ENCODE results near the gene DNAH5.

The DNAH5 gene

GRCh38 chr5:13695076-13695712 is 249.3 kb downstream of the DNAH5 start:
- FAIRE-seq = no peak

GRCh38 chr5:13692172-13692571 is 252.3 kb downstream of the DNAH5 start:
- no peak for FAIRE-seq

GRCh38 chr5:13676531-13676930 is 268.0 kb downstream of the DNAH5 start:
- FAIRE-seq = no peak

GRCh38 chr5:13674391-13674790 is 270.1 kb downstream of the DNAH5 start:
- no peak for FAIRE-seq

GRCh38 chr5:13673511-13673910 is 271.0 kb downstream of the DNAH5 start:
- no peak for FAIRE-seq

- no peak for FAIRE-seq
These were observed 280.1 kb downstream of the DNAH5 start for GRCh38 chr5:13664377-13664776.

DNA sequence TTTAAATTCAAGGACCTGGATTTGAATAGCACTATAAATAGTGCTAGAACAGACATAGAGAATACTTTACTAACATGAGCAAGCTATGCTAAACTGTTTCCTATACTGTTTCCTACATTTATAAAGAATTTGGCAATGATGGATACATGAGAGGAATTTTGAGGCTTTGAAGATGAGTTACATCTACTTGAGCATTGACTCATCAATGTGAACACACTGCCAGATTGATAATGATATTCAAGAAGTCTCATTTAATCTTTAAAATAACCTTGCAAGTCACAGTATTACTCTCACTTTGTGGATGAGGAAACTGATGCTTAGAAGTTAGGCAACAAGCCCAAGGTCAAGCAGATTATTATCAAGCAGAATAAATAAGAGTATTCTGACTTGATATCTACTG is 281.9 kb downstream of the DNAH5 start:
- no peak for FAIRE-seq

DNA sequence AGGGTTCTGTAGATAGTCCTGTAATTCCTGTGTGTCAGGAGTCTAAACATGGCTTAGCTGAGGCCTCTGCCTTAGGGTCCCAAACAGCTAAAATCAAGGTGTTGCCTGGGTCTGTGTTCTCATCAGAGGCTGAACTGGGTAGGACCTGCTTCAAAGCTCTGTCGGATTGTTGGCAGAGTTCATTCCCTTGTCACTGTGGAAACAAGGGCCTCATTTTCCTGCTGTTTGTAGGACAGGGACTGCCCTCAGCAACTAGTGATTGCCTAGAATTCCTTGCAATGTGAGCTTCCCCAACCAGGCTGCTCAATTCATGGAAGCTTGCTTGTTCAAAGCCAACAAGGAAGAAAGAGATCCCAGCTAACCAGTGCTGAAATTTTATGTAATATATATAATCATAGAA is 283.2 kb downstream of the DNAH5 start:
- no peak for FAIRE-seq

GRCh38 chr5:13660072-13660471 is 284.4 kb downstream of the DNAH5 start:
- no peak for FAIRE-seq

DNA sequence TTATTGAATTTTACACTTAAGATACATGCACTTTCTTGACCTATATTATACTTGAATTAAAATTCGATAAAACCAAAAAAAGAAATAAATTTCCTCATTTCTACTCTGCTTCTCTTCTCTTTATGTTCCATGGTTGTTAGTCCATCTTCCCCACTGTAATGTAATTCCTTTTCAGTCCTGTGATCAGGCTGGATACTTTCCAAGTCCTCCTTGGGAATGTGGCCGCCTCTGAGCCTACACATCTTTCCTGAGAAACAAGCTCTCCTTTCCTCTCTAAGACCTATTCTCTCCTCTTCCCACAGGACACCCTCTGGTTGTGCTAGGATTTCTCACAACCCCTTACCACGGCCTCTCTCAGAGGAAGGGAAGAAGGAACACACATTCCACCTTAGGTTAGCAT is 285.1 kb downstream of the DNAH5 start:
- no peak for FAIRE-seq

- FAIRE-seq = no peak
These were observed 285.7 kb downstream of the DNAH5 start for GRCh38 chr5:13658761-13659160.

GRCh38 chr5:13658152-13658551 is 286.3 kb downstream of the DNAH5 start:
- no peak for FAIRE-seq

DNA sequence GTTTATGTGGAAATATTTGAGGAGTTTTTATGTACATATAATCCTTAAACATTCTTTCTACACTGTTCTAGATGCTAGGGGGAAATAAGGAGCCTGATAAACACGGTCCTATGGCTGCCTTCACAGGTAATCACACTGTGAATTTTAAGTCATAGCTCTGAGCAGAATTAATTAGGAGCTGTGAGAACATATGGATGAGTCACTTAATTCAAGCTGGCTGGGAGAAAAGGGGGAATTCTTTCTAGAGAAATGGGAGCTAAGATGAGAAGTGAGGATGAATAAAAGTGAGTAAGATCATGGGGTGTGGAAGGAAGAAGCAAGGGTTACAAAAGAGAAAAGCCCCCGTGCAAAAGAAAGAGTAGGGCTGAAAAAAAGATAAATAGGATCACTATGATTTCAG is 290.8 kb downstream of the DNAH5 start:
- no peak for FAIRE-seq

DNA sequence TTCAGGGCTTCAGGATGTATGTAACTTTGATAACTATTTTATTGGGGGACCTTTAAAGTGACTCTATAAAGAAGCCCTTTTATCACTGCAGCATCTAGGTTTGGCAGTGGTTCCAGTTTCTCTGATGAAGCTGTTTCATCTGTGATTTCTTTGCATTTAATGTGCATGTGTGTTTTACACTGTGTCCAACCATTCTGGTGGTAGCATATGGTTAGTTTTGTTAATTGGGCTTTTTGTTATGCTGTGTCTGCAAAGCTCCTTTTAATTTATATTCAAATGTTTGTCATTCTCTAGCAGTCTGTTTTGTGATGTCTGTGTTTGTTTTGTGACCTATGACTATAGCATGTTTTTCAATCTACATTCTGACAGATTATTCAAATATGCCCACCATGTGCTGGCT is 294.8 kb downstream of the DNAH5 start:
- FAIRE-seq = no peak

GRCh38 chr5:13648822-13649221 is 295.7 kb downstream of the DNAH5 start:
- FAIRE-seq = no peak

- no peak for FAIRE-seq
These were observed 300.8 kb downstream of the DNAH5 start for GRCh38 chr5:13643734-13644133.

DNA sequence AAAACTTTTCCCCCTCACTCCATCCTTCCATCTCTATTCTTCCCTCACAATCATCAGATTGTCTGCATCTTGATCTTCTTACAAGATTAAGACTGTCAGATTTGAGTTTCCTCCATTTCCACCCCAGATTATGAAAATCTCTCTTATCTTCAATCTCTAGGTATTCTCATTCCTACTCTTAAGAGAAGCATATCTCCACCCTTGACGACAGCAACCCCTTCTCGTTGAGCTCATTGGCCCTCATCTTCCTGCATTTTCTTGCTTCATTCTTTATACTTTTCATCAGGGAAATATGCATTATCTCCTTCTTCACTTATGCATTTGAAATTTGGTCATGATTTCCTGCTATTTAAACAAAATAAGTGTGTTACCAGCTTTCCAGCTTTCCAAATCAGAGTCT is 301.3 kb downstream of the DNAH5 start:
- FAIRE-seq = no peak
